HG03159 (cell line): ENCODE results near the gene GUCA1C.

ENCODE experiments used
- ATAC-seq: cut with Tn5 transposase; IDR thresholded peaks from one replicate; pipeline ENCODE4 v1.9.1; 2021; ENCODE audit warnings: mild to moderate bottlenecking, moderate library complexity; ENCODE audit not compliant: unreplicated experiment

The GUCA1C gene

DNA sequence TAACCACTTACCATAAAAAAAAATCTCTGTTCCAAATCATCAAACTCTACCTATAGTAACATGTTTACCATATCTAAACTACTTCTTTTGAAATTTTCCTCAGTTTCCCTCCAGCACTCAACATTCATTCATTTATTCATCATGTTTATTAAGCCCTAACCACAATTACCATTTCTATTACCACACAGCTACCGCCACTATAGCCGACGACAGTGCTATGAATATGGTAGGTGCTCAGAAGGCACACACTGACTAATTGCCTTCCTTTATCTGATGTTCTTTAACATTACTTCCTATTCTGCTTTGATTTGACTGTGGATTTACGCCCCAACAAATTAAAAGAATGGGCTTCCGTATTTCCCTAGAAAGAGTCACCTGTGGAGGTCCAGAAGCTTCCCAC, 43.9 kb downstream of the GUCA1C start:
- no peak for ATAC-seq

DNA sequence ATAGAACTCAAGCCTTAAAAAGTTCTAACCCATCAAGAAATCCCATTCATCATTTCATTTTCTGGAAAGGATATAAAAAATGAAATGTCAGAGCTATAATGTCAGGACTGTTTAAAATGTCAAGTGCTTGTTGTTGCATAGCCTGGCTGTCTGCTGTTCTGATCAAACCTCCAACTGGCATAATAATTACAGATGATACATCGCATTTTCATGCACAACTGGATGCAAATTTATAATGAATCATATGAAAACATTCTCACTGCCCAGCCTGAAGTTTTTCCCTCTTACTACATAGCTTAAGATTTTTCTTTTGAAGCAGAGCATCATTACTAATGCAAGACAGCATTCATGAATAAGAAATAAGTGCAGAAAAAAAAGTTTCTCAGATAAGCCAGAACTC, 46.5 kb downstream of the GUCA1C start:
- ATAC-seq = no peak

DNA sequence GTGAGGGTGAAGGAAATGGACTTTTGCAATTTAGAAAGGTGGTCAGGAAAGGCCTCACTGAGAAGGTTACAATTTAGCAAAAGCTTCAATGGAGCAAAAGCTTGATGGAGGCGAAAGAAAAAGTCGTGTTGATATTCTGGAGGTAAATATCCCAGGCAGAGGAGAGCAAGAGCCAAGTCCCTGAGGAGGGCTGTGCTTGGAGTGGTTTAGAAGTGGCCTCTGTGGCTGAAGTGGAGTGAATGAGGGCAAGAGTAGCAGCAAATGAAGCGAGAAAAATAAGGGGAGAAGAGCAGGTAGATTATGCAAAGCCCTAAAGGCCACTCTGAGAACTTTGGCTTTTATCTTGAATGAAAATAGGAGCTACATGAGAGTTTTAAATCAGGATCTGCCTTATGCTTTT, 54.1 kb downstream of the GUCA1C start:
- ATAC-seq = no peak

DNA sequence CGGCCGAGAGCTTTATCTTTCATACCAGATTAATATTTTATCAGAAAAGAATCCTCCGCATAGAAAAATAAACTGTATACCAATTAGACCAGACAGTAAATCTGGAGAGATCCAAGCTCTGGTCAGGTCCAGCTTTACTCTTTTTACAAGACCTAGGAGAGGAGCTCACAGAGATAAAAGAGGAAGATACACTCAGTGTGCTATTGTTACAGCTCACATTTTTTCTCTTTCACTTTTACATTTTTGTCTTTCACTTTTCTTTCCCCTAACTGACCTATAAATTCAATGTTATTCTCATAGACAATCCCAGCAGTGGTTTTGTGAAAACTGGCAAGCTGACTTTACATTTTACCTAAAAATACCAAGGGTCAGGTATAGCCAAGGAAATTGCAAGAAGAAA, 55.8 kb downstream of the GUCA1C start:
- peak; percentile 70 for ATAC-seq

DNA sequence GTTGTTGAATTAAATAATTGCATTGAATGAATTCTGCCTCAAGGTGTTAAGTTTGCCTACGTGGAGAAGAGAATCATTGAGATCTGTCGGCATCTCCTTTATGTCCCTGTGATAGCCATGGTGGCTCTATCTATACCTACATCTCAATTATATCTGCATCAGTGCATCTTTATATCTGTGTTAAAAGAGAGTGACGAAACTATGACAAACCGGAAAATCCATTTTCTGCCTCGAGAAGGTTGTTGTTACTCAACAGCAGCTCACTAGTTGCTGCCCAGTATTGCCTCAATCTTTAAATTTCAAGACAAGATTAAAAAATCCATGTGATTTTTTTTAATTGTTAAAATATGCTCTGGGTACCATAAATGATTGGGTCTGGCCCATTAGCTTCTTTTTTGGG, 58.7 kb downstream of the GUCA1C start:
- ATAC-seq = no peak

DNA sequence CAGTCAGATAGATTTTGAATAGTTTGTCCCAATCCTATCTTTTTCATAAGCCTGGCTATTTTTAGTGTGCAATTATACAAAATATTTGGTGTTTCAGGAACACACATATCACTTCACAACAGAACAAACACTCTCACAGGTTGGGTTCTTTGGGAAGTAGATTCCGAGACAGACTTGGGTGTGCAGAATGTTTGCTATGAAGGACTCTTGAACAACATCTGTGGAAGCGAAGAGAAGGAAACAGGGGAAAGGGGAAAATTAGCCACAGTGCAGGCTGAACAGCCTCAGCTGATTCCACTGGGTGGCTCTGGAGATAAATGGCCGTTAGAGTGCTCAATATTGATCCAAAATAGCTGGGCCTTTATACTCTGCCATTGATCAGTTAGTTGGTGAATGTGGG, 61.8 kb downstream of the GUCA1C start:
- ATAC-seq = no peak

DNA sequence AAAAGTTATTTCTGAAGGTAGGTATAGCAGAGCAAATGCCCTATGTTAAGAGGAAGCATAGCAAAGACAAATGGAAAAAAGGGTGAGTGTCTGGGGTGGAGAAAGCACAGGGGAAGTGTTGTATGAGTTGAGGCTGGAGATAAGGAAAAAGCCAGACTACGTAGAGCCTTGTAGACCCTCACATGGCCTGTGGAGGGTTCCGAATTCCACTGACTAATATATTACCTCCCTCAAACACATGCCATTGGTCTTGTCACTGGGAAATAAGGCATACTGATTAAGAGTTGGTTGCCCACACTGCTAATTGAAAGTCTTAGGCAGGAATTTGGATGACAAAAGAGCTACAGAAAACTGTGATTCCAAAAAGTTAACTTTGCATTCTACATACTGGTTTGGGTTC, 65.9 kb downstream of the GUCA1C start:
- no peak for ATAC-seq

DNA sequence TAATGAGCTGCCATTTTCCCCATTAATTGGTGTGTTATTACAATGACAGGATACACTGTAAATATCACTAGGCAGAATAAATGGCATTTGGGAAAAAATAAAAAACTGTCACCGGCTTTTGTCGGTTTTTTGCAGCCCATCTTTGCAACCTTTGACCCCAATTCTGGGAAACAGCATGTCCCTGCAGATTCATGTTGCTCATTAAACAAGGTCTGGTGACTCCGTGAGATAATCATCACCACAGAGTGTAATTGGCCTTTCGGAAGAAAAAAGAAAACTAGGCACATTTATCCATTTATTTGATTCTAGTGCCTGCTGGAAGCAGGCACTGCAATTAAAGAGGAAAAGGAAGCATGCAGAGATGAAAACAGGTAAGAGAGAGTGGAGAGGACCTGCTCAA, 66.6 kb downstream of the GUCA1C start:
- no peak for ATAC-seq

DNA sequence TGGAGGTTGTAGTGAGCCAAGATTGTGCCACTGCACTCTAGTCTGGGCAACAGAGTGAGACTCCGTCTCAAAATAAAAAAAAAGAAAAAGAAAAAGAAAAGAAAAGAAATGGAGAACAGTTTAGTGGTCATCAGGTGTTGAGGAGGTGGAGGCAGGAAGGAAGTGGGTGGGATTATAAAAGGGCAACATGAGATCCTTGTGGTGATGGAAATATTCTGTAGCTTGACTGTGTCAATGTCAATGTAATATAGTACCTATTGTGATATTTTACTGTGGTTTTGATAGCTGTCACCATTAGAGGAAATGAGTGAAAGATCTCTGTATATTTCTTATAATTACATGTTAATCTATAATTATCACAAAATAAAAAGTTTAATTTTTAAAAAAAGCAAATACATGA, 70.3 kb downstream of the GUCA1C start:
- no peak for ATAC-seq

DNA sequence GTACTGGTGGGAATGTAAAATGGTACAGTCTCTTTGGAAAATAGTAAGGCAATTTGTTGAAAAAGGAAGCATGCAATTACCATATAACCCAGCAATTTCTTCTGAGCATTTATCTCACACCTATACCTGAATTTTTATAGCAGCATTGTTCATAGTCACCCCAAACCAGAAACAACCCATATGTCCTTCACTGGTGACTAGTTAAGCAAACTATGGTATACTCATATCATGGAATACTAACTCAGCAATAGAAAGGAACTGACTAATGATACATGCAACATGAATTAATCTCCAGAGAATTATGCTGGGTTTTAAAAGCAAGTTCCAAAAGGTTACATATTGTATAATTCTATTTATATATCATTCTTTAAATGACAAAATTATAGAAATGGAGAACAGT, 70.9 kb downstream of the GUCA1C start:
- no peak for ATAC-seq

DNA sequence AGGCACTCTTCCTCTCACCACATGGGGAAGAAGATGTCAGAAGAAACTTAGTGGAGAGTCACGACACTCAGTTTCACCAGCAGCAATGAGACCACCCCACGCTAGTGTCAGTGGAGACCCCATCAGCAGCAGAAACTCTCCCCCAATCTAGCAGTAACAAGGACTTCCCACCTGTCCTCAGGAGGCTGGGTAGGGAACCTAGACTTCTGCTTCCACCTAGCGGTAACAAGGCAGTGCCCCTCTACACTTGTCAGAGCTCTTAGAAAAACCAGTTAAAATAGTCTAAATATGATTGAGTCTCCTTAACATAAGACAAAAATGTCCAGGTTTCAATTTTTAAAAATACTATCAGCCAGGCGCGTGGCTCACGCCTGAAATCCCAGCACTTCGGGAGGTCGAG, 73.8 kb downstream of the GUCA1C start:
- no peak for ATAC-seq

DNA sequence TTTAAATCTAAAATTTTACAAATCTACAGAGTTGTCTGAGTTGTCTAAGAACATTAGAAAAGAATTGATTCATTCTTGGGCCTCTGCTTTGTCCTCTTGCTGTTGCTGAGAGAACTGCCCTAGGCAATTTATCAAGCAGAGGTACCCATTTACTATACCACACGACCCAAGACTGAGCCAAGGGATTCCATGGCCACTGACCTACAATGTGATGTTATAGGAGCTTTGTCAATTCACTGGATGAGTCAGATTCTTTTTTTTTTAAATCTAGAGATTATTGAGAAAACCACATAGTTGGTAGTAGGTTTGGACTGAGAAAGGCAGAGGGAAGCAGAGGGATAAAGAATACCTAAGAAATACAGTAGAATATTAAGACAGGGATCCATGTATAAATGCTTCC, 75.8 kb downstream of the GUCA1C start:
- no peak for ATAC-seq

DNA sequence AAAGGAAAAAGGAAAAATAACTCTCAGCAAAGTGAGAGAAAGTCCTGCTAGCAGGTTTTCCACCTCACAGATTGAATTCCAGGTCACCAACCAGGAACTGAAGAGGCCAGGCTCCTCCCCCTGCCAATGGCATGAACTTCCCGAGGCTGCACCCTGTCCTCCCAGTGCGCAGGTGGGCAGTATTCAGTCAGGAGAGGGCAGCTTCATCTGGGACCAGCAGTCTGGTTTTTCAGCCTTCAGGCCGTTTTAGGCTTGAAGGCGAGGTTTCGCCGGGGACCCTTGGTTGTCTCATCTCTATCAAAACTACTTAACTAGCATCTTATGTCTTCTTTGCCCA, 89.9 kb downstream of the GUCA1C start:
- ATAC-seq = no peak

DNA sequence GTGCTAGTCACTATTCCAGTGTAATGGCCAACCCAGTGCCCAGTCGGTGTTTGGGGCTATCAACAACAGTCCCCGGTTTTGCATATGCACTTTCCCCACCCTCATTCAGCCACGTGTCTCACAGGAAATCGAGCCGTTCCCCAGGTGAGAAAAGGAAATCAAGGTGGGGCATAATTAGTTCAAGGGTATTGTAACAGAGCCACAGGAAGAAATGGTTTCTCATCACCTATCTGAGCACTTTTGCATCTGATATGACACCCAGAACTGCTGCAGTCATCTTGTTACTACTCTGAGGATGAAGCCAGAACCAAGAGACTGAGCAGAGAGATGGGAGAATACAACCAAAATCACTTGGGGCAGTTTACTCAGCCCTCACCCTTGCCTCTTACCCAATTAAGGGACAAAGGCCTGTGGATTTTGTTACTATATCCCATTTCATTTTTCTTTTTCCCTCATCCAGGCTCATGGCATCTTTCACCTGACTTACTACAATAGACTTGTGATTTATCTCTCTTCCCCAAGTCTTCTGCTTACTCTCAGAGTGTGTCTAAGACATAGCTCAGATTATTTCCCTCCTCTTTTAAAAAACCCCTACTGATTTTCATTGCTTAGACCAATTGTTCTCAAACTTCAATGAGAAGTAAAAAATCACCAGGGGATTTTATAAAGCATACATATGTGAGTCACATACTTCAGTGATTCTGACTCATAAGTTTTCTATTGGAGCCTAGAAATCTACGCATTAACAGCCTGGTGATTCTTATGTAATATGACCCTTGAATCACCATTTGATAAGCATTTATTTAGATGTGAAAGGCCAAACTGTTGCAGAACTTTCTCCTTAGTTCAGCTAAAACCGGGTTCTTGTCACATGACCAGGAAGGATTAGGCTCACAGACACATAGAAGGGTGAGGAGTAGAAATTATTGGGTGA, 90.5 kb downstream of the GUCA1C start:
- peak; percentile 68 for ATAC-seq

DNA sequence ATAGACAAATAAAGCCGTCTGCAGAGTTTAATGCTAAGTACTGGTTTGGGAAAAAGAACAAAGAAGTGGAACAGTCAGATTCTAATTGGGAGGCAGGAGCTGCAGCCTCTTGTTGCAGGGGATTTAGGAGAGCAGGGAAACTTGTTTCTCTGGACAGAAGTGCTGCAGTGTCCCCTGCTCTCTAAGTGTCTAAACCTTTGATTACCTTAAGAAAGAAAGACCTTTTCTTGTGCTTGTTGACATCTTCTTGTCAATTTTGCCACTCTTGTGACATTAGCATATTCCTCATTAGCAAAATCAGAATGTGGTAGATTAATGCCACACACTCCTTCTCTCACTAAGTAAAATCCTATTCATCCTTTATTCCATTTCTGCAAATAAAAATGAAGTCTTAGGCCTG, 92.3 kb downstream of the GUCA1C start:
- ATAC-seq = no peak
